ENCODE results near the gene RAB3C.

RAB3C gene

DNA sequence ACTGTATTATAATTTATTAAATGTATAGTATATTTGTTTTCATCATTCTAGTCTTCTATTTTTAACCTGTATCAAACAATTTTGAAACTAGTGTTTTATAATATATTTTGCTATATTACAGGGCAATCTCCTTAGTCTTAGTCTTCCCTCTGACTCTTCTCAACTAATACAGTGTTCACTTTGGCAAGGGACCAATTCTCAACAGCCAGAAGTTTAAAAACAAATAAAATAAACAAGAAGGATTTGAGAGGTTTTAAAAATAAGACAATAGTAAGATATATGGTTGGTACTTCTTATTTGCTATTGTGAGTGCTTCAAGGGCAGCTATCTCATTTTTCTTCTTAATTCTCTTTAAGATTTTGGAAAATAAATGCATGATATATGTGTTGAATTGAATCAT lies 167.2 kb downstream of the RAB3C start:
- FAIRE-seq, result no peak

GRCh38 chr5:58751222-58751837 lies 168.5 kb downstream of the RAB3C start:
- DNase-seq (ENCODE audit: insufficient read length, low spot score) (peak; percentile 11), FAIRE-seq (peak; percentile 82)
- TF ChIP-seq POLR2A (IDR thresholded peaks at IDR 0.05; ENCODE audit: low read depth, low read length), result no peak

More for the DNA sequence above, 167.2 kb downstream of the RAB3C start:
- DNase-seq (ENCODE audit: insufficient read length, low spot score), result no peak
- TF ChIP-seq POLR2A (IDR thresholded peaks at IDR 0.05; ENCODE audit: low read depth, low read length), result no peak

DNA sequence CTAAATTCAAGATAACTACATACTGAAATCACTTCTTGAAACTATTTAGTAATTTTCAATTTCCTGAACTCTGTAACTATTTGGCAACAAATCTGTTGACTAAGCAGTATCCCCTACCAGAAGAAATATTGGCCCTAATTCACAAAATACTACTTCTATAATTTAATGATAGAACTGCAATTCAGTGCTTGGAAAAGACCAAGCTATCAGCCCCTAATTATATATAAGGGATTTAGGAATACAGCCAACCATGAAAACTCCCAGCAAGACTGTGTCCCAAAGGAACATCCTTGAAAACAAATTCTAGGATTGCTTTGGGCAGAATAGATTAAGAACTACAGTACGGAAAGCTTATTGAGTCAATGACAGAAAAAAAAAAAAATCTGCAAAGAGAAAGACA lies 169.2 kb downstream of the RAB3C start:
- no peak for FAIRE-seq
- DNase-seq (ENCODE audit: insufficient read length, low spot score), result no peak

GRCh38 chr5:58753446-58753845 lies 170.6 kb downstream of the RAB3C start:
- no peak for TF ChIP-seq POLR2A (IDR thresholded peaks at IDR 0.05; ENCODE audit: low read depth, low read length)
- FAIRE-seq (no peak), DNase-seq (ENCODE audit: insufficient read length, low spot score) (no peak)

More for the DNA sequence above, 169.2 kb downstream of the RAB3C start:
- no peak for TF ChIP-seq POLR2A (IDR thresholded peaks at IDR 0.05; ENCODE audit: low read depth, low read length)

- no peak for TF ChIP-seq POLR2A (IDR thresholded peaks at IDR 0.05; ENCODE audit: low read depth, low read length)
- DNase-seq (ENCODE audit: insufficient read length, low spot score) (no peak), FAIRE-seq (no peak)
Measured at GRCh38 chr5:58754250-58754649, 171.4 kb downstream of the RAB3C start.

DNA sequence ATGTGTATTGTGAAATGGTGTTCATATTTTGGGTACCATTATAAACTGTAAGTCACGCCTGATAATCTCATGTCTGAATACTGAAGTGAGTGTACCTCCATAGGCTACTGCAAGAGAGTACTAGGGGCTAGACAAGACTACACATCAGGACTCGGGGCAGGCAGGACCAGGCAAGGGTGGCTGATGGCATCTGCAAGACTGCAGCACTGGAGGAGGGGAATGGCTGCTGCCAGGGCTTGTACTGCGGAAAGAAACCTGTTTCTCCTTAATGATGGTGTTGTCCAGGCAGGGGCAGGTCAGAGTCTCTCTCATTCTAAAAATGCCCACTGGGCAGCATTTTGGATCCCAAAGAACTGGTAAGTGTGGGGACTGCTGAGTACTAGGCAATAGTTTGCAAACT lies 172.5 kb downstream of the RAB3C start:
- no peak for TF ChIP-seq POLR2A (IDR thresholded peaks at IDR 0.05; ENCODE audit: low read depth, low read length)
- FAIRE-seq, result no peak
- DNase-seq (ENCODE audit: insufficient read length, low spot score), result no peak

DNA sequence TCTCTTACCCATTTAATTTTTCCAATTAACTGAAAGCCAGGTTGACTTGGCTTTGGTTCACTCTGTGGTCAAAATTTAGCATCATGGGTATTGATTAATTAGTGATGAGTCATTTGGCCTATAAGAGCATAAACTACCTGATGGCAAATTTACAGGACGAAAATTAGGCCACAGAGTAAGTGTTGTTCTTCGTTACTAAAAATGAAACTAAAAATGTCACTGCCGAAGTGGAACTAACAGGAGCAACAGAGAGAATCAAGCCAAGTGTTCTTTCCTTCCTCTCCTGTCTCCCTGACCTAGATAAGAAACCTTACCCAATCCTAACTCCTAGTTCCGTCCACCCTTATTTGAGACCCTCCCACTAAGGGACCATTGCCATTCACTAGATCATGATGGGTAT lies 176.9 kb downstream of the RAB3C start:
- no peak for TF ChIP-seq POLR2A (IDR thresholded peaks at IDR 0.05; ENCODE audit: low read depth, low read length)
- DNase-seq (ENCODE audit: insufficient read length, low spot score), result no peak
- FAIRE-seq, result no peak

GRCh38 chr5:58760222-58760621 lies 177.3 kb downstream of the RAB3C start:
- no peak for DNase-seq (ENCODE audit: insufficient read length, low spot score)
- FAIRE-seq, result no peak

DNA sequence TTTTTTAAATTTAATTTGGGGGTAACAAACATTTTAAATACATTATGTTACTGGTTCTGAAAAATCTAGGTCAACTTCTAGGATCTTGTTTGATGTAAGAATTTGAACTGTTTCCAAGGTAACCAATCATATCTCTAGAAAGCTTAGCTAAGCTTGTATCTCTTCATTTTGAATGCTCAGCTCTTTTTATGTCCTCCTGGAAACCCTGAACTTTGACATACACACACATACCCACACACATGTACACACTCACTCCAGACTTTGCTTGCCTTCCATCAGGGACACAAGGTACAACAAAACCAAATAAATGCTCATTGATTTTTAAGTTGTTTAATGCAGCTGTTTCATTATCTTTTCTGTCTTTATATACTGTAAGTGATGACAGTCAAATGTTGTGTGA lies 178.5 kb downstream of the RAB3C start:
- TF ChIP-seq POLR2A (IDR thresholded peaks at IDR 0.05; ENCODE audit: low read depth, low read length), result no peak
- no peak for FAIRE-seq
- no peak for DNase-seq (ENCODE audit: insufficient read length, low spot score)

More at GRCh38 chr5:58760222-58760621, 177.3 kb downstream of the RAB3C start:
- no peak for TF ChIP-seq POLR2A (IDR thresholded peaks at IDR 0.05; ENCODE audit: low read depth, low read length)

- TF ChIP-seq POLR2A (IDR thresholded peaks at IDR 0.05; ENCODE audit: low read depth, low read length), result no peak
- no peak for DNase-seq (ENCODE audit: insufficient read length, low spot score)
- no peak for FAIRE-seq
Measured at GRCh38 chr5:58763390-58763789, 180.5 kb downstream of the RAB3C start.

DNA sequence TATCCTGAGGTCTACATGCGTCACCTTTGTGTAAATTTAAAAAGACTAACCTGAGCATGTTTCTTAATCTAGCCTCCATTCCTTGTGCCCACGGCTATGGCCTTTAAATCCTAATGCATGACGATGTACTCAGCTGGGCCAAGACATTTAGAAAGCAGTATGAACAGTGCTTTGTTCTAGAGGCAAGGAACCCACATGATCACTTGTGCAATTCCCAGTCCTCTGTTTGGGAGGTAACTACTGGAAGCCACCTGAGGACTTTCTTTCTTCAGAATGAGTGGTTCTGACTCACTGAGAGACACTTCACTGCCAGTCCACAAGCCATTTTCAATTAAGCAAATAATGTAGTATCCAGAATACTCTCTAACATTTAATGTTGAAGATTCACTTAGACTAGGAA lies 181.3 kb downstream of the RAB3C start:
- DNase-seq (ENCODE audit: insufficient read length, low spot score) (no peak), FAIRE-seq (no peak)
- TF ChIP-seq POLR2A (IDR thresholded peaks at IDR 0.05; ENCODE audit: low read depth, low read length), result no peak

- FAIRE-seq (no peak), DNase-seq (ENCODE audit: insufficient read length, low spot score) (no peak)
- TF ChIP-seq POLR2A (IDR thresholded peaks at IDR 0.05; ENCODE audit: low read depth, low read length), result no peak
Measured at GRCh38 chr5:58765058-58765457, 182.2 kb downstream of the RAB3C start.

- no peak for DNase-seq (ENCODE audit: insufficient read length, low spot score)
- no peak for TF ChIP-seq POLR2A (IDR thresholded peaks at IDR 0.05; ENCODE audit: low read depth, low read length)
- no peak for FAIRE-seq
Measured at GRCh38 chr5:58767104-58767503, 184.2 kb downstream of the RAB3C start.

GRCh38 chr5:58770136-58770535 lies 187.3 kb downstream of the RAB3C start:
- DNase-seq (ENCODE audit: insufficient read length, low spot score) (no peak), FAIRE-seq (no peak)
- TF ChIP-seq POLR2A (IDR thresholded peaks at IDR 0.05; ENCODE audit: low read depth, low read length), result no peak

DNA sequence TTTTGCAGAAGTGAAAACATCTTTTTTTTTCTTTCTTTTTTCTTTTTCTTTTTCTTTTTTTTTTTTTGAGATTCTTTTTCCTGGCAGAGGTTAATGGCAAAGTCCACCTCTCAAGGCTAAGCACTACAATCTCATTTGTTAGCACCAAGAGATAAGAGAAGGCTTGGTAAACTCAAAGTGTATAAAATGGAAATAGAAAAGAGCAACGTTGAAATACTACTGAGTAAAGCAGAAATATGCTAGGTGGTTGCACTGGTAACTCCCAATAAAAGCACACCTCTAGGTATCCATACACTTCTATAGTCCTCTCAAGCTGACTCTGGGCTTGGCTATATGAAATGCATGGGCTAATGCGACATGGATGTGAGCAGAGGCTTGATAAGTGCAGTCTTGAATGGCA lies 188.9 kb downstream of the RAB3C start:
- DNase-seq (ENCODE audit: insufficient read length, low spot score), result no peak
- no peak for FAIRE-seq

More for the DNA sequence above, 188.9 kb downstream of the RAB3C start:
- TF ChIP-seq POLR2A (IDR thresholded peaks at IDR 0.05; ENCODE audit: low read depth, low read length), result no peak

Data from H54 (cell line).